Uterus (tissue), 4 donors: ENCODE results near the gene MINPP1. TPM values are rescaled to one million over a fixed set of nuclear protein-coding genes. Genes with fewer than 3 reads are reported as not detected.
"Not testable (repeated sequence)": the region's sequence is repeated elsewhere in the genome, so short reads cannot be mapped to it uniquely, and the experiment has no call there.

Experiments used
- DNase-seq, 2 donors: peaks; one replicate each; pipeline ENCODE4 v3.0.0-alpha.2; 2019 to 2020
- H3K27ac ChIP-seq, 2 donors: fragments of 200-600 bp; sonication (generic); 1 replicate in 1 of 2; 2 replicates in 1 of 2; pipeline ENCODE4 v1.5.1; 2016 to 2018
- H3K27me3 ChIP-seq, 2 donors: fragments of 200-600 bp; sonication (generic); one replicate each; pipeline ENCODE4 v1.5.1; 2018 to 2019; ENCODE audit warnings: control low read depth in 1 of 2
- H3K36me3 ChIP-seq, 2 donors: fragments of 200-600 bp; sonication (generic); one replicate each; pipeline ENCODE4 v1.5.1; 2019; ENCODE audit warnings: control low read depth in 1 of 2
- H3K4me1 ChIP-seq, 2 donors: fragments of 200-600 bp; sonication (generic); one replicate each; pipeline ENCODE4 v1.5.1; 2018 to 2019; ENCODE audit warnings: control low read depth in 1 of 2
- H3K4me3 ChIP-seq, 2 donors: fragments of 200-600 bp; sonication (generic); 1 replicate in 1 of 2; 2 replicates in 1 of 2; pipeline ENCODE4 v1.5.1; 2018 to 2019; ENCODE audit warnings: mild to moderate bottlenecking in 1 of 2
- H3K9me3 ChIP-seq, 2 donors: fragments of 200-600 bp; sonication (generic); one replicate each; pipeline ENCODE4 v1.5.1; 2019; ENCODE audit warnings: control low read depth in 1 of 2
- CTCF ChIP-seq, 4 experiments: fragments of 200-600 bp in 2 of 4; fragments of 450-650 bp in 2 of 4; sonication (generic) in 2 of 4; IDR thresholded peaks; one replicate each; pipeline ENCODE4 v1.5.1; 2016 to 2019; ENCODE audit warnings: antibody characterized with exemption in 4 of 4, mild to moderate bottlenecking in 2 of 4, moderate library complexity in 1 of 4
- POLR2A ChIP-seq, 2 donors: fragments of 450-650 bp; IDR thresholded peaks; one replicate each; pipeline ENCODE4 v1.6.1; 2016; ENCODE audit warnings: antibody characterized with exemption in 2 of 2, mild to moderate bottlenecking in 1 of 2, moderate library complexity in 1 of 2
- intact Hi-C: fragments of 100-400 bp; cut with DNase I; formaldehyde crosslinking; loops from one replicate; pipeline ENCODE4 v1.15.1; 2023; ENCODE audit warnings: low total_unique reads
- total RNA-seq, 4 donors: library from RNA; depleted of rRNA in 3 of 4; stranded (reverse); fragments of >200 nt in 3 of 4; gene quantifications; one replicate each; pipeline versions ENCODE4 v1.1.0 to v1.2.4, GENCODE V29; 2014 to 2023
- donor health status: DM: yes; HTN: yes; CAD: no.

MINPP1 gene
- total RNA-seq, 4 donors from 2014 or later = 3.1 to 34.4 (median 19.3) TPM

DNA sequence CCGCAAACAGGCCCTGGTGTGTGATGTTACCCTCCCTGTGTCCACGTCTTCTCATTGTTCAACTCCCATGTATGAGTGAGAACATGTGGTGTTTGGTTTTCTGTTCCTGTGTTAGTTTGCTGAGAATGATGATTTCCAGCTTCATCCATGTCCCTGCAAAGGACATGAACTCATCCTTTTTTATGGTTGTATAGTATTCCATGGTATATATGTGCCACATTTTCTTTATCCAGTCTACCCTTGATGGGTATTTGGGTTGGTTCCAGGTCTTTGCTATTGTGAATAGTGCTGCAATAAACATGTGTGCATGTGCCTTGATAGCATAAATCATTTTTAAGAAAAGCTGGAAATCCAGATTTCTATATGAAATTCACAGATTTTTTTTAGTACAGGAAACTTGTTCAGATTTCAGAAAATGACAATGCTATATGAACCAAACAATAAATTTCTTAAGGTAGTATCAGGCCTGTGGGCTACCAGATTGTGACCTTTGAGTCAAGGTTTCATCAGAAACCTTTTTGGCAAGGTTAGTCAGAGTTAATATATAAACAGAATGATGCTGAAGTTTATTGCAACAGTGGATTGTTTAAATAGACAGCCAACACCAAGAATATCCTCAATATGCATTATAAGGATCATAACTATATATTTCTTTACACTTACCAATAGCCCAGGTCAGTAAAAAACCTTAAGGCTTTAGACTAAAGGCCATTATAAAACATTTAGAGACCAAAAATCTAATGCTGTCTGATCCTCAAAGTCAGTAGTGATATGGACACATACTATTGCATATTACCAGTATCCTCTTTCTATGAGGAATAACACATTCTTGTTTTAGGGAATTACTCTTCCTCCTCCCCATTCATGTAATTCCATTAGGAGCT lies 86.3 kb downstream of the MINPP1 start:
- TF ChIP-seq CTCF (IDR thresholded peaks at IDR 0.05) (no peak), POLR2A (IDR thresholded peaks at IDR 0.05) (no peak)
- no peak overlapping the region for H3K4me3 ChIP-seq
- DNase-seq = no peak
- intact Hi-C loops = no loop called here
- peaks cover 0 to 3% of the 10 kb centered on the region in 2 donors for H3K4me1 ChIP-seq
- H3K27me3 ChIP-seq = no peaks in the 10 kb centered on the region
- no peak overlapping the region for H3K27ac ChIP-seq
- no peaks in the 10 kb centered on the region for H3K9me3 ChIP-seq
- no peaks in the 10 kb centered on the region for H3K36me3 ChIP-seq

- DNase-seq = no peak
- Histone ChIP-seq H3K36me3 (no peaks in the 10 kb centered on the region), H3K27me3 (no peaks in the 10 kb centered on the region), H3K4me3 (no peak overlapping the region), H3K27ac (no peak overlapping the region), H3K9me3 (no peaks in the 10 kb centered on the region), H3K4me1 (peaks cover 0 to 3% of the 10 kb centered on the region in 2 donors)
- intact Hi-C loops = no loop called here
- TF ChIP-seq CTCF (IDR thresholded peaks at IDR 0.05) = no peak
- TF ChIP-seq POLR2A (IDR thresholded peaks at IDR 0.05) = no peak
These were observed 86.8 kb downstream of the MINPP1 start for GRCh38 chr10:87591589-87591886.

DNA sequence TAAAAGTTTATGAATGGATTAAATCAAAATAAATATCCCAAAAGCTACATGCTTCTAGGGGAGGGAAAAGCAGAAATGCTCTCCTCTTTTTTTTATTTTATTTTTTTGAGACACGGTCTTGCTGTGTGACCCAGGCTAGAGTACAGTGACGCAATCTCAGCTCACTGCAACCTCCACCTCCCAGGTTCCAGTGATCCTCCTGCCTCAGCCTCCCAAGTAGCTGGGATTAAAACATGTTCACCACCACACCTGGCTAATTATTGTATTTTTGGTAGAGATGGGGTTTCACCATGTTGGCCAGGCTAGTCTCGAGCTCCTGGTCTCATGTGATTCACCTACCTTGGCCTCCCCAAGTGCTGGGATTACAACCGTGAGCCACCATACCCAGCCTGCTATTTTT lies 88.2 kb downstream of the MINPP1 start:
- H3K36me3 ChIP-seq, DNase-seq, intact Hi-C loops, H3K4me3 ChIP-seq, H3K4me1 ChIP-seq, H3K27me3 ChIP-seq, H3K9me3 ChIP-seq: not testable (repeated sequence)
- peak overlapping the region; percentile 41 to 50 for H3K27ac ChIP-seq

- no peaks in the 10 kb centered on the region for H3K9me3 ChIP-seq
- TF ChIP-seq CTCF (IDR thresholded peaks at IDR 0.05) = no peak
- H3K27me3 ChIP-seq = no peaks in the 10 kb centered on the region
- peaks cover 0 to 3% of the 10 kb centered on the region in 2 donors for H3K4me1 ChIP-seq
- no peaks in the 10 kb centered on the region for H3K36me3 ChIP-seq
- no peak for DNase-seq
- intact Hi-C loops = no loop called here
- H3K27ac ChIP-seq = peak overlapping the region; percentile 32 to 41
- H3K4me3 ChIP-seq = no peak overlapping the region
These were observed 89.0 kb downstream of the MINPP1 start for GRCh38 chr10:87593702-87594101.

DNA sequence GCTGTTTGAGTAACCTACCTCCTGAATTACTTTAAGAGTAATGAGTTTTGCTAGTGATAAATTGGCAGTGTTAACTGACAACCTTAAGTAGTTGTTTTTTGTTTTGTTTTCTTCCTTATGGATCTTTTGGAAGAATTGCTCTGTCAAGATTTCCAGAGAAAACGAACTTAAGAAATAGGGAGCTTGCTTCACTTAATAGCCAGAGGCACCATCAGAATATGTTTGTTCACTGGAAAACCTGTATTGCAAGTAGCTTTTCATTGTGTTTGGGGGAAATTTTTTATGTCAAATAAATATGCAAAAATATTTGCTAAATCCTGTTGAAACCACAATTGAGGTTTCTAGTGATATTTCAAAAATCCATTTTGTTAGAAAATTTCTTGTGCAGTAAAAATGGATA lies 89.5 kb downstream of the MINPP1 start:
- H3K4me3 ChIP-seq = no peak overlapping the region
- intact Hi-C loops = no loop called here
- peaks cover 0 to 3% of the 10 kb centered on the region in 2 donors for H3K4me1 ChIP-seq
- H3K27ac ChIP-seq = peak overlapping the region; percentile 30 to 32
- DNase-seq = no peak
- no peaks in the 10 kb centered on the region for H3K27me3 ChIP-seq
- TF ChIP-seq CTCF (IDR thresholded peaks at IDR 0.05) = no peak
- no peak for TF ChIP-seq POLR2A (IDR thresholded peaks at IDR 0.05)
- no peaks in the 10 kb centered on the region for H3K9me3 ChIP-seq
- H3K36me3 ChIP-seq = no peaks in the 10 kb centered on the region
